HCT116 (cell line): ENCODE measurements around the gene SESN1. TPM values are rescaled to one million over a fixed set of nuclear protein-coding genes. Genes with fewer than 3 reads are reported as not detected.

Experiments used
- ATAC-seq: fragments of 200-7000 bp; cut with Tn5 transposase; 2 replicates; pipeline ENCODE4 v1.9.1; 2020; ENCODE audit warnings: mild to moderate bottlenecking, moderate library complexity
- BruUV-seq: library from RNA; stranded (reverse); fragments of 400-500 nt; replicated peaks from 2 replicates; lab custom pipeline; 2021; lab: Mats Ljungman, UMichigan
- CTCF ChIA-PET: fragments of 300-600 bp; sonication (Branson Sonifier 250); formaldehyde crosslinking; loops from one replicate; lab custom pipeline; 2021; ENCODE audit warnings: antibody characterized with exemption; lab: Charles Lee
- POLR2A ChIA-PET: fragments of 300-600, 350-600 bp; sonication (Branson Sonifier 250); formaldehyde crosslinking; loops from one replicate; lab custom pipeline; 2021; ENCODE audit warnings: antibody characterized with exemption; lab: Charles Lee
- RAD21 ChIA-PET, 2 experiments: fragments of 300-600 bp; sonication (Branson Sonifier 250); formaldehyde crosslinking; loops; one replicate each; lab custom pipeline; 2023; ENCODE audit warnings: low total read pairs in 2 of 2; ENCODE audit not compliant: uncharacterized antibody in 2 of 2, unreplicated experiment in 2 of 2, low non-redundant PET in 1 of 2; lab: Charles Lee
- DNase-seq: peaks from one replicate; pipeline ENCODE4 v3.0.0-alpha.2; 2010; ENCODE audit warnings: low read depth, low spot score
- H2AFZ ChIP-seq: fragments of 200-600 bp; shearing (Covaris generic), sonication (generic); 2 replicates; pipeline ENCODE4 v1.6.1; 2017; ENCODE audit warnings: low read depth, mixed run types, mixed read lengths, antibody characterized with exemption, low read length; ENCODE audit not compliant: poor library complexity, severe bottlenecking
- H3K27ac ChIP-seq: 2 replicates; pipeline ENCODE4 v1.5.1; 2012; ENCODE audit warnings: low read depth, low read length
- H3K27me3 ChIP-seq: fragments of 200-600 bp; sonication (generic); 2 replicates; pipeline ENCODE4 v1.6.1; 2016; ENCODE audit warnings: mixed run types, low read length, mixed read lengths; ENCODE audit not compliant: insufficient read depth
- H3K36me3 ChIP-seq, 2 experiments: fragments of 200-500 bp in 1 of 2; fragments of 200-600 bp in 1 of 2; sonication (Bioruptor generic) in 1 of 2; sonication (generic) in 1 of 2; 2 replicates each; pipeline versions ENCODE4 v1.5.1 to v1.6.1; 2014 to 2016; ENCODE audit warnings: low read length in 2 of 2, inconsistent platforms in 1 of 2, mixed read lengths in 1 of 2, mixed run types in 1 of 2; ENCODE audit not compliant: insufficient read depth in 2 of 2, control insufficient read depth in 1 of 2
- H3K4me1 ChIP-seq, 2 experiments: fragments of 200-600 bp in 1 of 2; sonication (generic) in 1 of 2; 2 replicates each; pipeline versions ENCODE4 v1.5.1 to v1.6.1; 2012 to 2017; ENCODE audit warnings: low read length in 2 of 2, inconsistent platforms in 1 of 2, mild to moderate bottlenecking in 1 of 2, mixed read lengths in 1 of 2, mixed run types in 1 of 2, moderate library complexity in 1 of 2; ENCODE audit not compliant: insufficient read depth in 2 of 2, control insufficient read depth in 1 of 2
- H3K4me2 ChIP-seq: fragments of 200-600 bp; sonication (generic); 2 replicates; pipeline ENCODE4 v1.6.1; 2017; ENCODE audit warnings: mixed run types, low read length, mixed read lengths
- H3K4me3 ChIP-seq, 2 experiments: fragments of 200-600 bp in 1 of 2; sonication (generic) in 1 of 2; replicated peaks in 1 of 2; 2 replicates each; pipeline ENCODE4 v1.5.1; 2011 to 2016; ENCODE audit warnings: low read length in 2 of 2, control low read depth in 1 of 2, low read depth in 1 of 2, mild to moderate bottlenecking in 1 of 2, mixed read lengths in 1 of 2, mixed run types in 1 of 2
- H3K79me2 ChIP-seq: fragments of 200-600 bp; sonication (generic); 2 replicates; pipeline ENCODE4 v1.6.1; 2017; ENCODE audit warnings: mild to moderate bottlenecking, mixed run types, low read length, moderate library complexity, mixed read lengths; ENCODE audit not compliant: insufficient read depth
- H3K9ac ChIP-seq: fragments of 200-600 bp; sonication (generic); 2 replicates; pipeline ENCODE4 v1.6.1; 2016; ENCODE audit warnings: low read length, mixed read lengths
- H3K9me2 ChIP-seq: fragments of 200-600 bp; sonication (generic), shearing (Covaris generic); 2 replicates; pipeline ENCODE4 v1.6.1; 2017; ENCODE audit warnings: mixed run types, mild to moderate bottlenecking, moderate library complexity; ENCODE audit not compliant: insufficient read depth
- H3K9me3 ChIP-seq, 2 experiments: fragments of 200-500 bp in 1 of 2; fragments of 200-600 bp in 1 of 2; sonication (Bioruptor generic) in 1 of 2; sonication (generic) in 1 of 2; 2 replicates each; pipeline ENCODE4 v1.6.1; 2014 to 2017; ENCODE audit warnings: low read length in 2 of 2, mixed read lengths in 2 of 2, inconsistent platforms in 1 of 2, low read depth in 1 of 2, mild to moderate bottlenecking in 1 of 2, mixed run types in 1 of 2, moderate library complexity in 1 of 2; ENCODE audit not compliant: control insufficient read depth in 1 of 2, insufficient read depth in 1 of 2
- H4K20me1 ChIP-seq: fragments of 200-600 bp; sonication (generic), shearing (Covaris generic); 2 replicates; pipeline ENCODE4 v1.6.1; 2017; ENCODE audit warnings: mixed run types, mild to moderate bottlenecking, moderate library complexity; ENCODE audit not compliant: insufficient read depth
- CBX3 ChIP-seq: IDR thresholded peaks from 2 replicates; pipeline ENCODE4 v1.6.1; 2012; ENCODE audit warnings: low read depth
- CEBPB ChIP-seq: IDR thresholded peaks from 2 replicates; pipeline ENCODE4 v1.6.1; 2012; ENCODE audit warnings: low read depth
- EGR1 ChIP-seq: IDR thresholded peaks from 2 replicates; pipeline ENCODE4 v1.6.1; 2012; ENCODE audit warnings: low read depth
- ELF1 ChIP-seq: IDR thresholded peaks from 2 replicates; pipeline ENCODE4 v1.6.1; 2012; ENCODE audit warnings: low read depth, borderline replicate concordance
- EZH2 ChIP-seq: fragments of 200-600 bp; sonication (generic); IDR thresholded peaks from 2 replicates; pipeline ENCODE4 v1.6.1; 2017; ENCODE audit warnings: antibody characterized with exemption, mixed run types
- EZH2phosphoT487 ChIP-seq: fragments of 200-600 bp; IDR thresholded peaks from 2 replicates; pipeline ENCODE4 v1.6.1; 2018; ENCODE audit warnings: antibody characterized with exemption, borderline replicate concordance
- JUND ChIP-seq: IDR thresholded peaks from 2 replicates; pipeline ENCODE4 v1.6.1; 2012
- POLR2A ChIP-seq: IDR thresholded peaks from 2 replicates; pipeline ENCODE4 v1.7.0; 2011; ENCODE audit warnings: borderline replicate concordance; ENCODE audit not compliant: insufficient read depth, insufficient read length; ENCODE audit errors: extremely low read depth
- POLR2AphosphoS5 ChIP-seq: IDR thresholded peaks from 2 replicates; pipeline ENCODE4 v1.6.1; 2011; ENCODE audit warnings: mild to moderate bottlenecking, low read depth, low read length, moderate library complexity
- SIN3A ChIP-seq: IDR thresholded peaks from 2 replicates; pipeline ENCODE4 v1.6.1; 2012; ENCODE audit warnings: low read depth
- SP1 ChIP-seq: IDR thresholded peaks from 2 replicates; pipeline ENCODE4 v1.6.1; 2012; ENCODE audit warnings: low read depth
- SRF ChIP-seq: IDR thresholded peaks from 2 replicates; pipeline ENCODE4 v1.6.1; 2012; ENCODE audit warnings: low read depth
- TCF7L2 ChIP-seq: IDR thresholded peaks from 2 replicates; pipeline ENCODE4 v1.7.0; 2011; ENCODE audit warnings: borderline replicate concordance, inconsistent platforms; ENCODE audit not compliant: insufficient read depth, insufficient read length; ENCODE audit errors: extremely low read depth
- YY1 ChIP-seq: IDR thresholded peaks from 2 replicates; pipeline ENCODE4 v1.6.1; 2011; ENCODE audit warnings: low read length, low read depth, moderate library complexity, mild to moderate bottlenecking; ENCODE audit not compliant: insufficient replicate concordance; ENCODE audit errors: extremely low read depth
- ZFX ChIP-seq: fragments of 450-650 bp; IDR thresholded peaks from 2 replicates; pipeline ENCODE4 v1.6.1; 2017
- ZNF274 ChIP-seq: fragments of 200-500 bp; sonication (Bioruptor generic); IDR thresholded peaks from 2 replicates; pipeline ENCODE4 v1.6.1; 2014; ENCODE audit warnings: mild to moderate bottlenecking, low read depth, low read length, inconsistent platforms
- intact Hi-C: fragments of 100-400 bp; cut with micrococcal nuclease; formaldehyde crosslinking; loops from 2 replicates; pipeline ENCODE4 v1.10.0; 2022
- total RNA-seq: library from RNA; stranded (reverse); gene quantifications from one replicate; pipeline ENCODE4 v1.2.1, GENCODE V29; 2021; ENCODE audit not compliant: unreplicated experiment
- TF ChIP-seq, protein P1 (sequence below): IDR thresholded peaks from 2 replicates; pipeline ENCODE4 v1.6.1; 2012
- TF ChIP-seq, protein P2 (sequence below): IDR thresholded peaks from 2 replicates; pipeline ENCODE4 v1.6.1; 2011; ENCODE audit warnings: mild to moderate bottlenecking, low read length, moderate library complexity; ENCODE audit not compliant: insufficient replicate concordance; ENCODE audit errors: extremely low read depth
- TF ChIP-seq, protein P3 (sequence below): IDR thresholded peaks from 2 replicates; pipeline ENCODE4 v1.6.1; 2012; ENCODE audit warnings: low read depth
- TF ChIP-seq, protein P4 (sequence below), 3 experiments: fragments of 200-600 bp in 1 of 3; sonication (generic) in 1 of 3; IDR thresholded peaks in 2 of 3; conservative IDR thresholded peaks in 1 of 3; 2 replicates each; pipeline ENCODE4 v1.5.1; 2012 to 2017; ENCODE audit warnings: low read depth in 2 of 3, low read length in 2 of 3, antibody characterized with exemption in 1 of 3, borderline replicate concordance in 1 of 3, control low read depth in 1 of 3, mild to moderate bottlenecking in 1 of 3, mixed read lengths in 1 of 3, mixed run types in 1 of 3, moderate library complexity in 1 of 3; ENCODE audit not compliant: insufficient read depth in 1 of 3

The SESN1 gene
- total RNA-seq, 1 experiment from 2014 or later: 9.3 TPM

DNA sequence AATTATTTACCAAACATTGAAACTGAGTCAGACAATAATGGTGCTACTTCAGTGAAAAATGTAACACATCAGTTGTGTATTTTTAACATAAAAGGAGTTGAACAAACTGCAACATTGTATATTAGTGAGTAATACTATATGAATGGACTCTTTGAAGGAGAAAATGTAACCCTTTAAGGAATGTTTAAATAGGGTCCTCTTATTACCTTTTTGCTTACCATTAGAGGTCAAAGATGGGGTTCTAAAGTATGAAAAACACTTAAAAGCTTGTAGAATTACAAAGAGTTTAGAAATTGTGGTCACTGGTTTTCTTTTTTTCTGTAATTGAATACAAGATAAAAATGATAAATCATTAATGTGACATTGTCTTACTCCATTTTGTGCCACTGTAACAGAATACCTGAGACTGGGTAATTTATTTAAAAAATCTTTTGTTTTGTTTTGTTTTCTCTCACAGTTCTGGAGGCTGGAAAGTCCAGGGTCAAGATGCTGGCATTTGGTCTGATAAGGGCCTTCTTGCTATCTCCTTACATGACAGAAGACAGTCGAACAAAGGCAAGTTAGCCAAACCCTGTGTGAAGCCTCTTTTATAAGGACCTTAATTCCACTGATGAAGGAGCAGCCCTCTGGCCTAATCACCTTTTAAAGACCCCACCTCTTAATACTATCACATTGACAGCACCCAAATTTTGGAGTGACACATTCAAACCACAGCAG lies 43.2 kb downstream of the SESN1 start:
- peaks cover 0 to 12% of the 10 kb centered on the region in 2 experiments; a peak in 2 of 4 replicates for H3K4me1 ChIP-seq

More for the DNA sequence above, 43.2 kb downstream of the SESN1 start:
- POLR2A ChIA-PET: no interaction called here
- no TSS peak for BruUV-seq
- CTCF ChIA-PET: no interaction called here
- no peaks in the 10 kb centered on the region for H4K20me1 ChIP-seq
- H3K79me2 ChIP-seq: no peaks in the 10 kb centered on the region
- intact Hi-C loops: no loop called here
- H3K9ac ChIP-seq: no peak overlapping the region
- no peaks in the 10 kb centered on the region for H3K9me2 ChIP-seq
- H3K4me2 ChIP-seq: no peak overlapping the region
- TF ChIP-seq SIN3A: no peak
- TF ChIP-seq POLR2A: no peak
- TF ChIP-seq EGR1: no peak
- no peak for TF ChIP-seq POLR2AphosphoS5
- no peak for TF ChIP-seq CBX3
- no peak for TF ChIP-seq JUND
- TF ChIP-seq EZH2phosphoT487: no peak
- no peak for TF ChIP-seq EZH2
- no peak for TF ChIP-seq ZNF274
- TF ChIP-seq, protein P1, sequence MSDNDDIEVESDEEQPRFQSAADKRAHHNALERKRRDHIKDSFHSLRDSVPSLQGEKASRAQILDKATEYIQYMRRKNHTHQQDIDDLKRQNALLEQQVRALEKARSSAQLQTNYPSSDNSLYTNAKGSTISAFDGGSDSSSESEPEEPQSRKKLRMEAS: no peak
- TF ChIP-seq ELF1: no peak
- TF ChIP-seq YY1: no peak
- TF ChIP-seq SP1: no peak
- TF ChIP-seq, protein P2, sequence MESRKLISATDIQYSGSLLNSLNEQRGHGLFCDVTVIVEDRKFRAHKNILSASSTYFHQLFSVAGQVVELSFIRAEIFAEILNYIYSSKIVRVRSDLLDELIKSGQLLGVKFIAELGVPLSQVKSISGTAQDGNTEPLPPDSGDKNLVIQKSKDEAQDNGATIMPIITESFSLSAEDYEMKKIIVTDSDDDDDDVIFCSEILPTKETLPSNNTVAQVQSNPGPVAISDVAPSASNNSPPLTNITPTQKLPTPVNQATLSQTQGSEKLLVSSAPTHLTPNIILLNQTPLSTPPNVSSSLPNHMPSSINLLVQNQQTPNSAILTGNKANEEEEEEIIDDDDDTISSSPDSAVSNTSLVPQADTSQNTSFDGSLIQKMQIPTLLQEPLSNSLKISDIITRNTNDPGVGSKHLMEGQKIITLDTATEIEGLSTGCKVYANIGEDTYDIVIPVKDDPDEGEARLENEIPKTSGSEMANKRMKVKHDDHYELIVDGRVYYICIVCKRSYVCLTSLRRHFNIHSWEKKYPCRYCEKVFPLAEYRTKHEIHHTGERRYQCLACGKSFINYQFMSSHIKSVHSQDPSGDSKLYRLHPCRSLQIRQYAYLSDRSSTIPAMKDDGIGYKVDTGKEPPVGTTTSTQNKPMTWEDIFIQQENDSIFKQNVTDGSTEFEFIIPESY: no peak
- TF ChIP-seq TCF7L2: no peak
- no peak for TF ChIP-seq ZFX
- TF ChIP-seq CEBPB: no peak
- TF ChIP-seq, protein P3, sequence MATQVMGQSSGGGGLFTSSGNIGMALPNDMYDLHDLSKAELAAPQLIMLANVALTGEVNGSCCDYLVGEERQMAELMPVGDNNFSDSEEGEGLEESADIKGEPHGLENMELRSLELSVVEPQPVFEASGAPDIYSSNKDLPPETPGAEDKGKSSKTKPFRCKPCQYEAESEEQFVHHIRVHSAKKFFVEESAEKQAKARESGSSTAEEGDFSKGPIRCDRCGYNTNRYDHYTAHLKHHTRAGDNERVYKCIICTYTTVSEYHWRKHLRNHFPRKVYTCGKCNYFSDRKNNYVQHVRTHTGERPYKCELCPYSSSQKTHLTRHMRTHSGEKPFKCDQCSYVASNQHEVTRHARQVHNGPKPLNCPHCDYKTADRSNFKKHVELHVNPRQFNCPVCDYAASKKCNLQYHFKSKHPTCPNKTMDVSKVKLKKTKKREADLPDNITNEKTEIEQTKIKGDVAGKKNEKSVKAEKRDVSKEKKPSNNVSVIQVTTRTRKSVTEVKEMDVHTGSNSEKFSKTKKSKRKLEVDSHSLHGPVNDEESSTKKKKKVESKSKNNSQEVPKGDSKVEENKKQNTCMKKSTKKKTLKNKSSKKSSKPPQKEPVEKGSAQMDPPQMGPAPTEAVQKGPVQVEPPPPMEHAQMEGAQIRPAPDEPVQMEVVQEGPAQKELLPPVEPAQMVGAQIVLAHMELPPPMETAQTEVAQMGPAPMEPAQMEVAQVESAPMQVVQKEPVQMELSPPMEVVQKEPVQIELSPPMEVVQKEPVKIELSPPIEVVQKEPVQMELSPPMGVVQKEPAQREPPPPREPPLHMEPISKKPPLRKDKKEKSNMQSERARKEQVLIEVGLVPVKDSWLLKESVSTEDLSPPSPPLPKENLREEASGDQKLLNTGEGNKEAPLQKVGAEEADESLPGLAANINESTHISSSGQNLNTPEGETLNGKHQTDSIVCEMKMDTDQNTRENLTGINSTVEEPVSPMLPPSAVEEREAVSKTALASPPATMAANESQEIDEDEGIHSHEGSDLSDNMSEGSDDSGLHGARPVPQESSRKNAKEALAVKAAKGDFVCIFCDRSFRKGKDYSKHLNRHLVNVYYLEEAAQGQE: no peak
- TF ChIP-seq SRF: no peak
- TF ChIP-seq, protein P4, sequence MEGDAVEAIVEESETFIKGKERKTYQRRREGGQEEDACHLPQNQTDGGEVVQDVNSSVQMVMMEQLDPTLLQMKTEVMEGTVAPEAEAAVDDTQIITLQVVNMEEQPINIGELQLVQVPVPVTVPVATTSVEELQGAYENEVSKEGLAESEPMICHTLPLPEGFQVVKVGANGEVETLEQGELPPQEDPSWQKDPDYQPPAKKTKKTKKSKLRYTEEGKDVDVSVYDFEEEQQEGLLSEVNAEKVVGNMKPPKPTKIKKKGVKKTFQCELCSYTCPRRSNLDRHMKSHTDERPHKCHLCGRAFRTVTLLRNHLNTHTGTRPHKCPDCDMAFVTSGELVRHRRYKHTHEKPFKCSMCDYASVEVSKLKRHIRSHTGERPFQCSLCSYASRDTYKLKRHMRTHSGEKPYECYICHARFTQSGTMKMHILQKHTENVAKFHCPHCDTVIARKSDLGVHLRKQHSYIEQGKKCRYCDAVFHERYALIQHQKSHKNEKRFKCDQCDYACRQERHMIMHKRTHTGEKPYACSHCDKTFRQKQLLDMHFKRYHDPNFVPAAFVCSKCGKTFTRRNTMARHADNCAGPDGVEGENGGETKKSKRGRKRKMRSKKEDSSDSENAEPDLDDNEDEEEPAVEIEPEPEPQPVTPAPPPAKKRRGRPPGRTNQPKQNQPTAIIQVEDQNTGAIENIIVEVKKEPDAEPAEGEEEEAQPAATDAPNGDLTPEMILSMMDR (IDR thresholded peaks at IDR 0.05 in 2 of 3, conservative IDR thresholded peaks at IDR 0.05 in 1 of 3; ENCODE audit: borderline replicate concordance in 1 of 3, insufficient read depth in 1 of 3, low read depth in 2 of 3, low read length in 2 of 3): no peak
- no peaks in the 10 kb centered on the region for H3K36me3 ChIP-seq
- ATAC-seq (peak; percentile 40; the same call in 1 of the 2 replicates), DNase-seq (no peak)
- RAD21 ChIA-PET: no interaction called here
- H3K9me3 ChIP-seq: no peaks in the 10 kb centered on the region
- no peak overlapping the region for H3K27ac ChIP-seq
- no peaks in the 10 kb centered on the region for H3K27me3 ChIP-seq
- no peak overlapping the region for H3K4me3 ChIP-seq
- no peak overlapping the region for H2AFZ ChIP-seq
